SKM-1 (cell line): ENCODE results near the gene B4GAT1.
"Not testable (repeated sequence)": the region's sequence is repeated elsewhere in the genome, so short reads cannot be mapped to it uniquely, and the experiment has no call there.

Source experiments
- DNase-seq: peaks from one replicate; lab custom pipeline; 2025; ENCODE audit not compliant: unreplicated experiment; lab: John Stamatoyannopoulos, UW

The B4GAT1 gene

GRCh38 chr11:66347425-66348276 lies at the start of gene B4GAT1:
B4GAT1 (minus strand) TSS chr11:66347629; CDS start chr11:66347545, 84 bp downstream.
- peak; percentile 83 for DNase-seq

- DNase-seq = no peak
These were observed 46.5 kb upstream of the B4GAT1 start for GRCh38 chr11:66393954-66394353.

- DNase-seq = no peak
These were observed 43.9 kb upstream of the B4GAT1 start for GRCh38 chr11:66391322-66391721.

- DNase-seq = peak; percentile 79
These were observed 41.5 kb upstream of the B4GAT1 start for GRCh38 chr11:66388780-66389386.

- peak; percentile 82 for DNase-seq
These were observed 39.0 kb upstream of the B4GAT1 start for GRCh38 chr11:66386171-66387069.

GRCh38 chr11:66384316-66384715 lies 36.9 kb upstream of the B4GAT1 start:
- not testable (repeated sequence) for DNase-seq

- not testable (repeated sequence) for DNase-seq
These were observed 32.8 kb upstream of the B4GAT1 start for GRCh38 chr11:66380264-66380663.

- not testable (repeated sequence) for DNase-seq
These were observed 26.4 kb upstream of the B4GAT1 start for GRCh38 chr11:66373690-66374287.

GRCh38 chr11:66373265-66373664 lies 25.8 kb upstream of the B4GAT1 start:
- DNase-seq = no peak

GRCh38 chr11:66371627-66372415 lies 24.4 kb upstream of the B4GAT1 start, which contains the start of gene SLC29A2:
SLC29A2 (minus strand) TSS chr11:66371760; CDS start chr11:66371591, 169 bp downstream.
- DNase-seq = no peak

- DNase-seq = no peak
These were observed 21.9 kb upstream of the B4GAT1 start for GRCh38 chr11:66369073-66369894.

- no peak for DNase-seq
These were observed 21.1 kb upstream of the B4GAT1 start for GRCh38 chr11:66368484-66368883.

GRCh38 chr11:66367561-66368312 lies 20.3 kb upstream of the B4GAT1 start:
- no peak for DNase-seq

- no peak for DNase-seq
These were observed 19.5 kb upstream of the B4GAT1 start for GRCh38 chr11:66366844-66367477.

GRCh38 chr11:66365711-66366619 lies 18.5 kb upstream of the B4GAT1 start:
- no peak for DNase-seq

GRCh38 chr11:66365166-66365565 lies 17.7 kb upstream of the B4GAT1 start:
- no peak for DNase-seq
